Stomach smooth muscle (tissue), 2 donors: ENCODE data around the gene SELENOI.
"Not testable (repeated sequence)": the region's sequence is repeated elsewhere in the genome, so short reads cannot be mapped to it uniquely, and the experiment has no call there.

Experiments
- H3K27ac ChIP-seq: one replicate; pipeline ENCODE4 v1.7.0; 2013; ENCODE audit warnings: mild to moderate bottlenecking, low read length, inconsistent platforms
- H3K27me3 ChIP-seq, 2 donors: one replicate each; pipeline ENCODE4 v1.7.0; 2013; ENCODE audit warnings: low read length in 2 of 2; ENCODE audit not compliant: insufficient read depth in 2 of 2, control insufficient read depth in 1 of 2
- H3K36me3 ChIP-seq, 2 donors: one replicate each; pipeline ENCODE4 v1.7.0; 2013; ENCODE audit warnings: low read length in 2 of 2; ENCODE audit not compliant: control insufficient read depth in 2 of 2, insufficient read depth in 2 of 2
- H3K4me1 ChIP-seq: one replicate; pipeline ENCODE4 v1.7.0; 2013; ENCODE audit warnings: low read length; ENCODE audit not compliant: control insufficient read depth, insufficient read depth
- H3K4me3 ChIP-seq, 2 donors: one replicate each; pipeline ENCODE4 v1.7.0; 2013; ENCODE audit warnings: low read length in 2 of 2
- H3K9ac ChIP-seq, 2 donors: one replicate each; pipeline ENCODE4 v1.7.0; 2013; ENCODE audit warnings: low read length in 2 of 2, mild to moderate bottlenecking in 1 of 2
- H3K9me3 ChIP-seq, 2 donors: one replicate each; pipeline ENCODE4 v1.7.0; 2013; ENCODE audit warnings: low read length in 2 of 2; ENCODE audit not compliant: control insufficient read depth in 2 of 2
- donor health status: healthy.
- donor health status: Pancreatic carcinoma.

SELENOI gene

GRCh38 chr2:26327291-26328272 is 18.4 kb upstream of the SELENOI start:
- H3K9ac ChIP-seq, result no peak overlapping the region
- no peaks in the 10 kb centered on the region for H3K36me3 ChIP-seq
- H3K27ac ChIP-seq, result no peak overlapping the region
- no peaks in the 10 kb centered on the region for H3K9me3 ChIP-seq
- H3K27me3 ChIP-seq, result no peaks in the 10 kb centered on the region
- no peak overlapping the region for H3K4me3 ChIP-seq
- peaks cover 2% of the 10 kb centered on the region for H3K4me1 ChIP-seq

DNA sequence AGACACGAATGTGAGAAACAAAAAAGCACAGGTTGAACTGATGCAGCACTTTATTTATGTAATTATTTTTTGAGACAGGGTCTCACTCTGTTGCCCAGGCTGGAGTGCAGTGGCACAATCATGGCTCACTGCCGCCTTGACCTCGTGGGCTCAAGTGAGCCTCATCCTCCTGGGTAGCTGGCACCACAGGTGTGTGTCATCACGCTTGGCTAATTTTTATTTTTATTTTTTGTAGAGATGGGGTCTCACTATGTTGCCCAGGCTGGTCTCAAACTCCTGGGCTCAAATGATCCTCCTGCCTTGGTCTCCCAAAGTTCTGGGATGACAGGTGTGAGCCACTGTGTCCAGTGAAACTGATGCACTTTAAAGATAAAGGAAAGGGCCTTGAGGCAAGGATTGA is 16.9 kb upstream of the SELENOI start:
- H3K9ac ChIP-seq, H3K4me1 ChIP-seq, H3K4me3 ChIP-seq: not testable (repeated sequence)

DNA sequence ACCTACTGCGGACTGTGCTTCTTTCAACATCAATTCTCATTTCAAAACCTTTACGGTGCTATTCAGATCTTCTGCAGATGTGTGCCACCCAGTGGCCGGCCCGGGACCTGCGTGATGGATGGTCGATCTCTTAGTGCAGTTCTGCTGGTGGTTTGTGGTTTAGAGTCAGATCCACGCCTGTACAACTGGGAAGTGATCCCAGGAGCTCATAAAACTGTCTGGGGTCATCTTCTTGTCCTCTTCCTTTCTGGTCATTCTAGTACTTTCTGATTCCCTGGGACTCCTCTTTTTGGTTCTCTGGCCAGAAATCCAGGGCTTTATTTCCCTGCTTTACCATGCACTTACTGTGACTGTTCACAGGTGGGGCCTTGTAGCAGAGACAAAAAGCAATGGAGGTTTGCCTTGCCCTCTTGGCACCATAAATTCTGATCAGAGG is 15.8 kb upstream of the SELENOI start:
- no peak overlapping the region for H3K27ac ChIP-seq
- peaks cover 2% of the 10 kb centered on the region for H3K4me1 ChIP-seq
- H3K9me3 ChIP-seq, result no peaks in the 10 kb centered on the region
- no peak overlapping the region for H3K4me3 ChIP-seq
- no peak overlapping the region for H3K9ac ChIP-seq
- H3K36me3 ChIP-seq, result no peaks in the 10 kb centered on the region
- no peaks in the 10 kb centered on the region for H3K27me3 ChIP-seq

More for the DNA sequence above, 16.9 kb upstream of the SELENOI start:
- not testable (repeated sequence) for H3K9me3 ChIP-seq, H3K36me3 ChIP-seq, H3K27me3 ChIP-seq, H3K27ac ChIP-seq

DNA sequence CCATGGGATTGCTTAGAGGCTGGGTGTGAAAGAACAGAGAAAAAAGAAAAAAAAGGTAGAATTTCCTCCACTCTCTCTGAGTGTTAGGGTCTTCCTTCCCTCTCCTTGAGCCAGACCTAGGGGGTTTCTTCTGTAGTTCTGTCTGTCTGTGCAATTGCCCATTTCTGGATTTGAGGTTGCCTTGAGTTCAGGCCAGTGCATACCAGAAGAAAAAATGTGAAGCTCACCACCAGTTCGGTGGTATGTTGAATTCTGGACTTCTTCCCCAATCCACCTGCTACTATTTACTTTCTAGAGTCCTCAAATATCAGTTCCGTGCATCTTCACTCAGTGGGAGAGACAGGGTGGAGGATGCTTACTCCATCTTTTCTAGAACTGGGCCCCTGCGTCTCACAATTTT is 15.3 kb upstream of the SELENOI start:
- Histone ChIP-seq H3K9me3 (no peaks in the 10 kb centered on the region), H3K36me3 (no peaks in the 10 kb centered on the region), H3K4me3 (no peak overlapping the region), H3K4me1 (peaks cover 2% of the 10 kb centered on the region), H3K27me3 (no peaks in the 10 kb centered on the region), H3K27ac (no peak overlapping the region), H3K9ac (no peak overlapping the region)

DNA sequence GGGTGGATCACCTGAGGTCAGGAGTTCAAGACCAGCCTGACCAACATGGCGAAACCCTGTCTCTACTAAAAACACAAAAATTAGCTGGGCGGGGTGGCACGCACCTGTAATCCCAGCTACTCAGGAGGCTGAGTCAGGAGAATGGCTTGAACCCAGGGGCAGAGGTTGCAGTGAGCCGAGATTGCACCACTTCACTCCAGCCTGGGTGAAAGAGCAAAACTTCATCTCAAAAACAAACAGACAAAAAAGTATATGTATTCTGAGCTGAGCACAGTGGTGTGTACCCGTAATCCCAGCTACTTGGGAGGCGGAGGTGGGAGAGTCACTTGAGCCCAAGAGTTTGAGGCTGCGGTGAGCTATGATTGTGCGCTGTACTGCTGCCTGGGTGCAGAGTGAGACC is 14.6 kb upstream of the SELENOI start:
- not testable (repeated sequence) for H3K36me3 ChIP-seq, H3K27ac ChIP-seq, H3K4me3 ChIP-seq, H3K4me1 ChIP-seq, H3K27me3 ChIP-seq, H3K9ac ChIP-seq, H3K9me3 ChIP-seq

- peaks cover 2% of the 10 kb centered on the region for H3K4me1 ChIP-seq
- no peak overlapping the region for H3K9ac ChIP-seq
- no peaks in the 10 kb centered on the region for H3K27me3 ChIP-seq
- H3K36me3 ChIP-seq, result no peaks in the 10 kb centered on the region
- no peak overlapping the region for H3K4me3 ChIP-seq
- H3K27ac ChIP-seq, result no peak overlapping the region
- no peaks in the 10 kb centered on the region for H3K9me3 ChIP-seq
Measured at GRCh38 chr2:26333293-26333692, 12.7 kb upstream of the SELENOI start.

DNA sequence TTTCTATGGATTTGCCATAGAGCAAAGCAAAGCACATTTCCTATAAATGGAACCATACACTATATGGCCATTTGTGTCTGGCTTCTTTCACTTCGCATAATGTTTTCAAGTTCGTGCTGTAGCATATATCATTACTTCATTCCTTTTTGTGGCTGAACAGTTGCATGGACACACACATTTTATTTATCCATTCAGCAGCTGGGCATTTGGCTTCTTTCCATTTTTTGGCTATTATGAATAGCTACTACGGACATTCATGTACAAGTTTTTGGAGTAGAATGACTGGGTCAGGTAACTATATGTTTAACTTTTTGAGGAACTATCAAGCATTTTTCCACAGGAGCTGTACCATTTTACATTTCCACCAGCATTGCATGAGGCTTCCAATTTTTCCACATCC is 10.7 kb upstream of the SELENOI start:
- H3K36me3 ChIP-seq, result no peaks in the 10 kb centered on the region
- no peaks in the 10 kb centered on the region for H3K9me3 ChIP-seq
- H3K4me1 ChIP-seq, result no peaks in the 10 kb centered on the region
- H3K27ac ChIP-seq, result no peak overlapping the region
- no peak overlapping the region for H3K4me3 ChIP-seq
- H3K9ac ChIP-seq, result no peak overlapping the region
- H3K27me3 ChIP-seq, result no peaks in the 10 kb centered on the region

- Histone ChIP-seq H3K4me3 (no peak overlapping the region), H3K27me3 (no peaks in the 10 kb centered on the region), H3K27ac (no peak overlapping the region), H3K4me1 (no peaks in the 10 kb centered on the region), H3K9ac (no peak overlapping the region), H3K9me3 (no peaks in the 10 kb centered on the region), H3K36me3 (no peaks in the 10 kb centered on the region)
Measured at GRCh38 chr2:26336719-26337118, 9.2 kb upstream of the SELENOI start.

- no peak overlapping the region for H3K4me3 ChIP-seq
- no peaks in the 10 kb centered on the region for H3K27me3 ChIP-seq
- no peaks in the 10 kb centered on the region for H3K36me3 ChIP-seq
- H3K4me1 ChIP-seq, result no peaks in the 10 kb centered on the region
- no peak overlapping the region for H3K9ac ChIP-seq
- no peak overlapping the region for H3K27ac ChIP-seq
- no peaks in the 10 kb centered on the region for H3K9me3 ChIP-seq
Measured at GRCh38 chr2:26337298-26337697, 8.6 kb upstream of the SELENOI start.

DNA sequence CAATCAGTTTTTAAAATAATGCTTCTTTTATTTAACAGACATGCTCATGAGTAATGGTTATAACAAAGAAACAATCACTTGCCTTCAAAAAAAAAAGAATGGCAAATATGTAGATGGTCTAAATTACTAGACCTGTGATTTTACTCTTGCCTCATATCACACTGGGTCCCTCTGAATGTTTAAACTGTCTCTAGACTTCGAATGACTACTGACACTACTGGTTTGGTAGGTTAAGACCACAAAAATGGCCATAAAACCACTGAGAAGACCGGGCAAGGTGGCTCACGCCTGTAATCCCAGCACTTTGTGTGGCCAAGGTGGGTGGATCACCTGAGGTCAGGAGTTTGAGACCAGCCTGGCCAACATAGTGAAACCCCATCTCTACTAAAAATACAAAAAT is 5.1 kb upstream of the SELENOI start:
- peaks cover 4% of the 10 kb centered on the region for H3K4me1 ChIP-seq
- no peak overlapping the region for H3K4me3 ChIP-seq
- H3K9ac ChIP-seq, result no peak overlapping the region
- H3K9me3 ChIP-seq, result no peaks in the 10 kb centered on the region
- H3K27ac ChIP-seq, result no peak overlapping the region
- H3K36me3 ChIP-seq, result no peaks in the 10 kb centered on the region
- H3K27me3 ChIP-seq, result no peaks in the 10 kb centered on the region

GRCh38 chr2:26344581-26345282 is 1.2 kb upstream of the SELENOI start:
- Histone ChIP-seq H3K9ac (peak overlapping the region; percentile 96 to 98), H3K4me3 (peak overlapping the region; percentile 91 to 97), H3K4me1 (peaks cover 9% of the 10 kb centered on the region), H3K27ac (peak overlapping the region; percentile 95), H3K9me3 (no peaks in the 10 kb centered on the region), H3K27me3 (no peaks in the 10 kb centered on the region), H3K36me3 (no peaks in the 10 kb centered on the region)
